ENCODE results near the gene METTL1.

The METTL1 gene

GRCh38 chr12:57734591-57734990 lies 37.3 kb downstream of the METTL1 start:
- Histone ChIP-seq H3K79me2 (ENCODE audit: insufficient read depth, low read length) (peaks cover 7% of the 10 kb centered on the region), H3F3A (ENCODE audit: insufficient read depth) (no peaks in the 10 kb centered on the region), H4K20me1 (ENCODE audit: low read depth, low read length) (no peaks in the 10 kb centered on the region), H3K9me3 (ENCODE audit: insufficient read depth, low read length) (no peaks in the 10 kb centered on the region), H3K36me3 (ENCODE audit: low read length) (peaks cover 3% of the 10 kb centered on the region; the same call in 1 of the 2 replicates), H3K9ac (ENCODE audit: low read length) (no peak overlapping the region), H3K27me3 (ENCODE audit: low read length) (no peaks in the 10 kb centered on the region), H3K27ac (ENCODE audit: low read depth, low read length) (no peak overlapping the region), H3K4me3 (ENCODE audit: insufficient read depth, low read length, poor library complexity, severe bottlenecking) (no peak overlapping the region), H3K4me2 (ENCODE audit: low read depth, low read length, poor library complexity, severe bottlenecking) (no peak overlapping the region), H2AFZ (ENCODE audit: low read depth, low read length, severe bottlenecking) (no peak overlapping the region), H3K9me2 (replicated peaks; ENCODE audit: insufficient read depth, low read length) (no peaks in the 10 kb centered on the region)
- TF ChIP-seq EZH2phosphoT487 (conservative IDR thresholded peaks at IDR 0.05; ENCODE audit: low read length) (no peak), CTCF (IDR thresholded peaks at IDR 0.05; ENCODE audit: insufficient read depth, low read length, poor library complexity, severe bottlenecking) (no peak)

GRCh38 chr12:57733928-57734327 lies 38.0 kb downstream of the METTL1 start:
- H3K4me2 ChIP-seq (ENCODE audit: low read depth, low read length, poor library complexity, severe bottlenecking) = no peak overlapping the region
- H3K9ac ChIP-seq (ENCODE audit: low read length) = no peak overlapping the region
- H3F3A ChIP-seq (ENCODE audit: insufficient read depth) = no peaks in the 10 kb centered on the region
- TF ChIP-seq CTCF (IDR thresholded peaks at IDR 0.05; ENCODE audit: insufficient read depth, low read length, poor library complexity, severe bottlenecking) (no peak), EZH2phosphoT487 (conservative IDR thresholded peaks at IDR 0.05; ENCODE audit: low read length) (no peak)
- no peaks in the 10 kb centered on the region for H3K9me2 ChIP-seq (replicated peaks; ENCODE audit: insufficient read depth, low read length)
- H3K27me3 ChIP-seq (ENCODE audit: low read length) = no peaks in the 10 kb centered on the region
- no peak overlapping the region for H3K4me3 ChIP-seq (ENCODE audit: insufficient read depth, low read length, poor library complexity, severe bottlenecking)
- no peaks in the 10 kb centered on the region for H3K9me3 ChIP-seq (ENCODE audit: insufficient read depth, low read length)
- peaks cover 3% of the 10 kb centered on the region; the same call in 1 of the 2 replicates for H3K36me3 ChIP-seq (ENCODE audit: low read length)
- peaks cover under 1% of the 10 kb centered on the region; the same call in 1 of the 2 replicates for H3K79me2 ChIP-seq (ENCODE audit: insufficient read depth, low read length)
- no peak overlapping the region for H3K27ac ChIP-seq (ENCODE audit: low read depth, low read length)
- H2AFZ ChIP-seq (ENCODE audit: low read depth, low read length, severe bottlenecking) = no peak overlapping the region
- no peaks in the 10 kb centered on the region for H4K20me1 ChIP-seq (ENCODE audit: low read depth, low read length)

GRCh38 chr12:57732726-57733593 lies 38.9 kb downstream of the METTL1 start:
- Histone ChIP-seq H3K79me2 (ENCODE audit: insufficient read depth, low read length) (no peaks in the 10 kb centered on the region), H3K4me3 (ENCODE audit: insufficient read depth, low read length, poor library complexity, severe bottlenecking) (no peak overlapping the region), H3K9ac (ENCODE audit: low read length) (no peak overlapping the region), H4K20me1 (ENCODE audit: low read depth, low read length) (no peaks in the 10 kb centered on the region), H3K9me3 (ENCODE audit: insufficient read depth, low read length) (no peaks in the 10 kb centered on the region), H2AFZ (ENCODE audit: low read depth, low read length, severe bottlenecking) (no peak overlapping the region), H3K27me3 (ENCODE audit: low read length) (no peaks in the 10 kb centered on the region), H3K36me3 (ENCODE audit: low read length) (peaks cover 3% of the 10 kb centered on the region; the same call in 1 of the 2 replicates), H3F3A (ENCODE audit: insufficient read depth) (no peaks in the 10 kb centered on the region), H3K9me2 (replicated peaks; ENCODE audit: insufficient read depth, low read length) (no peaks in the 10 kb centered on the region), H3K4me2 (ENCODE audit: low read depth, low read length, poor library complexity, severe bottlenecking) (no peak overlapping the region), H3K27ac (ENCODE audit: low read depth, low read length) (no peak overlapping the region)
- no peak for TF ChIP-seq CTCF (IDR thresholded peaks at IDR 0.05; ENCODE audit: insufficient read depth, low read length, poor library complexity, severe bottlenecking)
- no peak for TF ChIP-seq EZH2phosphoT487 (conservative IDR thresholded peaks at IDR 0.05; ENCODE audit: low read length)

Data from SU-DHL-6 (cell line).